ENCODE data around the gene C1QTNF2.
A peak's percentile ranks its signal among the peaks of the same experiment; 100 is the strongest.
"Not testable (repeated sequence)": the region's sequence is repeated elsewhere in the genome, so short reads cannot be mapped to it uniquely, and the experiment has no call there.

C1QTNF2 gene

GRCh38 chr5:160342413-160342941 is 27.9 kb downstream of the C1QTNF2 start:
- no peak for DNase-seq (ENCODE audit: low spot score)

- no peak for DNase-seq (ENCODE audit: low spot score)
Observed at GRCh38 chr5:160341309-160341870, 29.0 kb downstream of the C1QTNF2 start.

GRCh38 chr5:160340513-160340912 is 29.9 kb downstream of the C1QTNF2 start:
- DNase-seq (ENCODE audit: low spot score), result not testable (repeated sequence)

- DNase-seq (ENCODE audit: low spot score), result no peak
Observed at GRCh38 chr5:160339406-160340130, 30.9 kb downstream of the C1QTNF2 start.

- not testable (repeated sequence) for DNase-seq (ENCODE audit: low spot score)
Observed at GRCh38 chr5:160334716-160335115, 35.7 kb downstream of the C1QTNF2 start.

- DNase-seq (ENCODE audit: low spot score), result no peak
Observed at GRCh38 chr5:160333721-160334120, 36.7 kb downstream of the C1QTNF2 start.

GRCh38 chr5:160330212-160330611 is 40.2 kb downstream of the C1QTNF2 start:
- no peak for DNase-seq (ENCODE audit: low spot score)

- DNase-seq (ENCODE audit: low spot score), result no peak
Observed at GRCh38 chr5:160327818-160328217, 42.6 kb downstream of the C1QTNF2 start.

DNA sequence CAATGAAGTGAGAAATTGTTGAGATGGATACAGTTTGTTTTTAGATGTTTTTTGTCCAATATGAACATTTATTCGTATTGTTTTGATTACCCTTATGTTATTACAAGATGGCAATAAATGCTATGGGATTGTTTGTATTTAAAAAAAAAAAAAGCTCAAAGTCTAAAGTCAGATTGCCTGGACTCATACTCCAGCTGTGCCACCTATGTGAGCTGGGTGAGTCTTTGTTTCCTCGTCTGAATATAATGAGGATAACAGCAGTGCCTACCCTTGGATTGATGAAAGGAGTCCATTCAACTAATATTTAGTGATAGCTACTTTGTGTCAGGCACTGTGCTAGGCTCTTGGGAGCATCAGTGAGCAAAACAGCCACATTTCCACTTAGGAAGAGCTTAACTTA is 43.4 kb downstream of the C1QTNF2 start:
- DNase-seq (ENCODE audit: low spot score), result no peak

DNA sequence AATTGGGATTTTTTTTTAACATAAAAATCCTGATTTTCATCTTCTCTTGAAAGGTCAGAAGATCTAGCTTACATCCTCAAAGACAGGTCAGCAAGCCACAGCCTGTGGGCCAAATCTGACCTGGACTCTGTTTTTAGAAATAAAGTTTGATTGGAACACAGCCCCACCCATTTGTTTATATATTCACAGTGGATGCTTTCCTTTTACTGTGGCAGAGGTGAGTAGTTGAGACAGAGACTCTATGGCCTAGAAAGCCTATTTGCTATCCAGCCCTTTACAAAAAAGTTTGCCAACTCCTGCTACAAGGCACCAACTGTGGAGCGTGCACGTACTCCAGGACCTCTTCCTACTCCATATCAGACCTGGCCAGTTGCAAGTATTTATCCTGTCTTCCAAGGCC is 44.7 kb downstream of the C1QTNF2 start:
- DNase-seq (ENCODE audit: low spot score), result no peak

GRCh38 chr5:160324886-160325285 is 45.5 kb downstream of the C1QTNF2 start:
- DNase-seq (ENCODE audit: low spot score), result no peak

- DNase-seq (ENCODE audit: low spot score), result no peak
Observed at GRCh38 chr5:160318409-160318808, 52.0 kb downstream of the C1QTNF2 start.

DNA sequence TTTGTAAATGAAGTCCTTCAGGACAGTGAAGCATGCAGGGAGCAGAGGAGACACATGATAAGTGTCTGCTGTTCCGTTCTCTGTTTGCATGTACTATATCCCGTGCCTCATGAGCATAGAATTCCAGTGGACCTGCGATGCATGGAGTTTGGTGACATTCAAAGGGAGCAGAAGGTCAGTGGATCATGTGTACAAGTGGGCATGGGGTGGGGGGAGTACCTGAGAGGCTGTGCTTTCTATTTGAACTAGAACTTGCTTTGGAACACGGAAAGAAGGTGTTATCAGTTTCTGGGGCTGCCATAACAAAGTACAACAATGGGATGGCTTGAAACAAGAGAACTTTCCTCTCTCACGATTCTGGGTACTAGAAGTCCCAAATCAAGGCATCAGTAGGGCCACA is 53.0 kb downstream of the C1QTNF2 start:
- no peak for DNase-seq (ENCODE audit: low spot score)

DNA sequence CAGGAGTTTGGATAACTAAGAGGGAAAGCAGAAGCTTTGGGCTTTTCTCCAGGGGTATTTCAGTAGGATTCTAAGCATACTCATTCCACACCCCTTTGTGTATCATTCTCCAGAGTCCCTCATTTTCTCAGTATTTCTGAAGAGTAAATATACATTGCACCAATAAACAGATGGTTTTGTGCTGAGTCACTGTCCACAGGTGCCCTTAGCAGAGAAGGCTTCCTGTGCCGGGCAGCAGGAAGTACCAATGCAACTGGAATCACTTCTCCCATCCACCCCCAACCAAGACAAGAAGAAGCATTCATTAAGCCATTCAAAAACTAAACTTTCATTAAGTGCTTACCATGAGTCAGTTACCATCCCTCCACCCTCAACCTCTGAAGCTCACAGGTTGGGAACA is 54.5 kb downstream of the C1QTNF2 start:
- DNase-seq (ENCODE audit: low spot score), result no peak

DNA sequence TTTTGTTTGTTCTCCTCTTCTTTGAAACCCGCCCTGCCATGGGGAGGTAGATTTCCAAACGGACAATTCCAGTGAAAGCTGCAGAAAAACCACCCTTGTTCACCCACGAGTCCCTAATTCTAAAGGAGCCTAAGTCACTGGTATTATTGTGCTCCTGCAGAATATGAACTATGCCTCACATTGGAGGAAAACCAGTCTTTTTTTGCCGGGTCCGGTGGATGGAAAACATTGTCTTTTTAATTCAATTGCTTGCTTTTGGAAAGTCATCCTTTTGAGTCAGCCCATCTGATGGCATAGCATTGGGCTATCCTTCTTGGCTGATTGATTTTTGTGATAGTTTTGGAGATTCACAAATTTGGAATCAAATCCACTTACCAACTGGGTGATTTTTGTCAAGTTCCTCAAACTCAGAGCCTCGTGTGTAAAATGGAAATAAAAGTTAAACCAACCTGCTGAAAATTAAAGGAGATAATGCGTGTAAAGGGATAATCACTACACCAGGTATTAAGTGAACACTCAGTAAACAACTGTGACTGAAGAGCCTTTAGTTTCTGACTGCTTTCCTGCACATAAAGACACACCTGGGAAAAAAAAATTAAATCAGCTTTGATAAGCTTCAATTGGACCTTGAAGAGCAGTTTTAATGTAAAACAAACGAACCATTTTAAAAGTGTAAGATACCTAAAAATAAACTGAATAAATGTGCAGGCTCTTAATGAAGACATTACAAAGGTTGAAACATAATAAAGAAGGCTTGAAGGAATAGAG is 57.3 kb downstream of the C1QTNF2 start:
- no peak for DNase-seq (ENCODE audit: low spot score)

DNA sequence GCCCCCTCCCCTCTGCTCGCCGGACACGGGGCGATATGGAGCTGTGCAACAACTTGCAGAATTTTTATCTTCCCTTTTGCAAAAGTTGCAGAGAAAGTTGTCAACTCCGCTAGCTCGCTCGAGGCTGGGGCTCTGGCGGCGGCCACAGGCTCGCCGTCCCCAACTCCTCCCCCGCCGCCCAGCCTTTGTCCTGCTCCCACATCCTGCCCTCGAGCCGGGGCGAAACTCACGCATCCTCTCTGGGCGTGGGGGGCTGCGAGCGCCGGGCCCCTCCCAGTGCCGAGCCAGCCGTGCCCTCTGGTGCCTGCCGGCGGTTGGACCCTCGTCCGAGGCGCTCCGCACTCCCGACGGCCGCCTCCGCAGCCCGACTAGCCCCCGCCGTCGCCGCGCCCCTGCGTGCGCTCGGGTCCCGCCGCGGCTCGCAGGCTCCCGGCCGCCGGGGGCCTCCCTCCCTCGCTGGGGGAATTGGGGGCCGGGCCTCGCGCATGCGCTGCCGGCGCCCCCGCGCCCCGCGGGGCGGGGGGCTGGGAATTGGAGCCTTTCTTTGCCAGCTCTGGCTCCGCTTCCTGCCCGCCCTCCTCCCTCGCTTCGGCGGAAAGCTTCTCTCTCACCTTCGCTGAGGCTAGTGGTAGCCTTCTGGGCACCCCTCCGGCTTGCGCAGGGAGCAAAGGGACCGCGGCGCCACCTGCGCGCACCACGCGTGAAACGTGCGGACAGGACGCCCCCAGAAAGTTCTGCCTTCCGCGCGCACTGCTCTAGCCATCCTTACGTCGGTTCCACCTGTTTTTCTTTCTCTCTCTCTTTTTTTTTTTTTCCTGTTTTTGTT is 58.1 kb downstream of the C1QTNF2 start, which contains the start of gene CCNJL:
Gene CCNJL, minus strand, starts transcription at position 431 of the 826 bp plus-strand sequence. CDS start 641 bp downstream, outside the sequence.
- DNase-seq (ENCODE audit: low spot score), result peak; percentile 35

DNA sequence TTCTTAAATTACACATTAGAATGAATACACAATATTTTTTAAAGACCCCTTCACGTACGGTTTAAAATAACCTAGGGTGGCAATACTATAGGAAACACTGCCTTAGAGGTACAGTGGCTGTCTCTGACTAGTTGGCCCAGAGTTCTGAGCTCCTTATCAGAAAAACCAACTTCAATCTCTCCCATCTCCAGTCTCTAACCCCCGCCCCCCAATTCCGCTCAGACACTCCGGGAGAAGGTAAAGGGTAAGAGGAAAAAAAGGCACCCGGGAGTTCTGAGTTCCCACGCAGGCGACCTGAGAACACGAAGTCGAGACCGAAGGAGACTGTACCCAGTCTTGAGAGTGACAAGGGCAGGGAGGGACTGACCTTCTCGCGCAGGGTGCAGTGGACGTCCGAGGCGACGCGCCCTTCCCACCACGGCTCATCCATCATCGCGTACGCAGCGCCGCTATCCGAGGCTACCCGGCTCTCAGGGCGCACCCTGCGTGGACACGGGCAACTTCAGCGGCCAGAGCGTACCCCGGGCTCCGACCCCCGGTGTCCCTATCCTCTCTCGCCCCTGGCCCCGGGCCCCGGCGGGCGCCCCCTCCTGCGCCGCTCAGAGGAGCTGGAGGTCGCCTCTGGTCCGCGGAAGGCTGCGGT is 58.8 kb downstream of the C1QTNF2 start:
- DNase-seq (ENCODE audit: low spot score), result no peak

- DNase-seq (ENCODE audit: low spot score), result no peak
Observed at GRCh38 chr5:160310552-160311295, 59.7 kb downstream of the C1QTNF2 start.

DNA sequence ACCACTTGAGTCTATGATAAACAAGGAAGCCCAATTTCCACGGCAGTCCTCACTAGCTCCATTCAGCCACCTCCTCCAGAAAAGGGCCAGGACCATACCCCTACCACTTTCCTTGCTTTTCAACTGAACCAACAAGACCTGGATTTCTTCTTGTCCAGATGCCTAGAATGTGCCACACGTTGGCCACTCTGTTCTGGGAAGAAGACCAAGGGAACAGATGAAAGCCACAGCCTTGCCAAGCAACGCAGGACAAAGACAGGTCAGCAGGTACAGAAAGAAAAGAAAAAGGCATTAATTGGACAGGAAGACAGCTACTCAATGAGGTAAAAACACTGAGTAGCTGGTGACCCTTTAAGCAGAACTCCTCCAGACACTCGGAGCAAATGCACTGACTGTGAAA is 60.3 kb downstream of the C1QTNF2 start:
- no peak for DNase-seq (ENCODE audit: low spot score)

DNA sequence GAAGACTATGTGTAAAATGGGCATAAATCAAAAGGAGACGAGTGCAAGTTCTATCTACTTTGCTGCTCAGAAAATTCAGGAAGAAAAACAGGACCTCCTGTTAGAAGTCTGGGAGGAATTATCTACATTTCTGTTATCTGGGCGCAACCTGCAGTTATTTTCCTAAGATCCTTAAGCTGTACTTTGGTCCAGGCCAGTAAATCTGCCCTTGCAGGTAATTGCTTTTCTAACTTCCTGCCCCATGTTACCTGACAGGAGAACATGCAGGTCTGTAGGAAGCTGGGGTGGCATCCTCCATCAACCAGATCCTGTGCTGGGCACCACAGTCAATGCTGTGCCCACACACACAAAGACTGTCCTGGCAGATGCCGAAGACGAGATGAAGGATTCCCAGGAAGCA is 63.7 kb downstream of the C1QTNF2 start:
- DNase-seq (ENCODE audit: low spot score), result no peak

DNA sequence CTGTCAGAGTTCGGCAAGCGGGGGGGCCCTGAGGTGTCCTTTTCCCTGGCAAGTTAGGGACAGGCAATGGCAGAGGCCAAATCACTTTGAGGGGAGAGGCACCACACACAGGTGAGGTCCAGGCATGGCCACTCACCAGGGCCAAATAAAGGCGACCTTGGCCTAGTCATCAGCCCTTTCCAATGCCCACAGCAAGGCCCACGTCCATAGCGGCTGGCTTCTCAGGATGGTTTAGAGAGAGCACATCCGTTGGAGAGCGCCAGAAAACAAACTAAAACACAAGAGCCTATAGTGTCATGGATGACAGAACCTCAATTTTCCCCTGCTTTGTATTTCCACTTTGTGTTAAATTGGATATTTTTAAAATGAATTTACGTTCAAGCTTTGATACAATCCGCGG is 65.1 kb downstream of the C1QTNF2 start:
- no peak for DNase-seq (ENCODE audit: low spot score)
